DMS53 treated with DMSO at 0.1 percent for 48 hours (cell line): ENCODE results near the gene TAS1R1.
A peak's percentile ranks its signal among the peaks of the same experiment; 100 is the strongest.
"Not testable (repeated sequence)": the region's sequence is repeated elsewhere in the genome, so short reads cannot be mapped to it uniquely, and the experiment has no call there.

ENCODE experiments used
- DNase-seq: peaks from one replicate; lab custom pipeline; 2025; ENCODE audit not compliant: unreplicated experiment; lab: John Stamatoyannopoulos, UW

TAS1R1 gene

GRCh38 chr1:6588128-6588892 is 33.2 kb downstream of the TAS1R1 start:
- no peak for DNase-seq

GRCh38 chr1:6588893-6589520 is 33.9 kb downstream of the TAS1R1 start:
- no peak for DNase-seq

GRCh38 chr1:6590046-6590445 is 34.9 kb downstream of the TAS1R1 start:
- DNase-seq, result no peak

- no peak for DNase-seq
These were observed 36.1 kb downstream of the TAS1R1 start for GRCh38 chr1:6591222-6591621.

GRCh38 chr1:6591644-6592043 is 36.5 kb downstream of the TAS1R1 start:
- no peak for DNase-seq

GRCh38 chr1:6592441-6592840 is 37.3 kb downstream of the TAS1R1 start:
- DNase-seq, result no peak

GRCh38 chr1:6592865-6593593 is 37.9 kb downstream of the TAS1R1 start:
- no peak for DNase-seq

- DNase-seq, result no peak
These were observed 38.7 kb downstream of the TAS1R1 start for GRCh38 chr1:6593810-6594209.

- DNase-seq, result no peak
These were observed 40.1 kb downstream of the TAS1R1 start for GRCh38 chr1:6594977-6595740.

GRCh38 chr1:6596351-6596750 is 41.2 kb downstream of the TAS1R1 start:
- DNase-seq, result no peak

- DNase-seq, result no peak
These were observed 42.0 kb downstream of the TAS1R1 start for GRCh38 chr1:6596886-6597776.

- DNase-seq, result no peak
These were observed 42.6 kb downstream of the TAS1R1 start for GRCh38 chr1:6597777-6598131.

GRCh38 chr1:6599141-6599975 is 44.3 kb downstream of the TAS1R1 start:
- DNase-seq, result no peak

GRCh38 chr1:6599991-6600390 is 44.9 kb downstream of the TAS1R1 start:
- DNase-seq, result not testable (repeated sequence)

- DNase-seq, result no peak
These were observed 45.4 kb downstream of the TAS1R1 start for GRCh38 chr1:6600410-6601048.

GRCh38 chr1:6601049-6601922 is 46.2 kb downstream of the TAS1R1 start:
- DNase-seq, result peak; percentile 31

- peak; percentile 62 for DNase-seq
These were observed 47.0 kb downstream of the TAS1R1 start for GRCh38 chr1:6601923-6602668.
